ENCODE data around the gene RRP8.
A peak's percentile ranks its signal among the peaks of the same experiment; 100 is the strongest.

Gene RRP8

DNA sequence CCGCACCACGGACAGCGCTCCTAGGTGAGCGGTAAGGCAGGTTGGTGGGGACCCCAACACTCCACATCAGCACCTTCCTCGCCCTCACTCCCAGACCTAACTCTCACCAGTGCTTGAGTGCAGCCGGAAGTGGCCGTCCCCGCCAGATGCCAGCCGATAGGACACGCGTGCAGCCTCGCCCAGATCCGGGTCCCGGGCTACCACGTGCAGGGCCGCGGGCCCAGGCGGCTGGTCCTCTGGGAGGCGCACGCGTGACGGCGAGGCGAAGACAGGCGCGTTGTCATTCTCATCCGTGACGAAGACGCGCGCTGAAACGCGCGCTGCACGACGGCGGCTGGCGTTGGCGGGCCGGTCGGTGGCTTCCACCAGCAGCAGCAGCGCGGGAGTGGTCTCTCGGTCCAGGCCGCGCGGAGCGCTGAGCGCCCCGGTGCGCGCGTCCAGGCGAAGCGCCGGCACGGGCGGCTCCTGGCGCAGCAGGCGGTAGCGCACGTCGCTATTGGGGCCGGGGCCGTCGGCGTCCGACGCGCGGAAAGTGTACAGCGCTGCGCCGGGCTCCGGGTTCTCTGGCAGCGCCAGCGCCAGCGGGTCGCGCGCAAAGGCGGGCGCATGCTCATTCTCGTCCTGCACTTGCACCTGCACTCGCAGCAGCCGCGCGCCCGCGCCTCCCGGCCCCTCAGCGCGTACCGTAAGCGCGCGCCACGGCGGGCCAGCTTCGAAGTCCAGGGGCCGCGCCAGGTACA, 26.6 kb upstream of the RRP8 start:
- no peak for TF ChIP-seq NFIC (IDR thresholded peaks at IDR 0.05)
- no peak for TF ChIP-seq TEAD4 (IDR thresholded peaks at IDR 0.05)
- TF ChIP-seq, protein P1, sequence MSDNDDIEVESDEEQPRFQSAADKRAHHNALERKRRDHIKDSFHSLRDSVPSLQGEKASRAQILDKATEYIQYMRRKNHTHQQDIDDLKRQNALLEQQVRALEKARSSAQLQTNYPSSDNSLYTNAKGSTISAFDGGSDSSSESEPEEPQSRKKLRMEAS (IDR thresholded peaks at IDR 0.05) = peak; percentile 67
- TF ChIP-seq RAD21 (IDR thresholded peaks at IDR 0.05; ENCODE audit: low read depth) = no peak
- no peak for TF ChIP-seq TCF12 (IDR thresholded peaks at IDR 0.05; ENCODE audit: low read depth)
- no peak for TF ChIP-seq EP300 (IDR thresholded peaks at IDR 0.05; ENCODE audit: borderline replicate concordance)
- TF ChIP-seq CEBPB (IDR thresholded peaks at IDR 0.05) = no peak
- TF ChIP-seq ZBTB7A (IDR thresholded peaks at IDR 0.05; ENCODE audit: low read depth) = no peak
- TF ChIP-seq TAF1 (IDR thresholded peaks at IDR 0.05; ENCODE audit: low read depth) = no peak
- TF ChIP-seq, protein P2, sequence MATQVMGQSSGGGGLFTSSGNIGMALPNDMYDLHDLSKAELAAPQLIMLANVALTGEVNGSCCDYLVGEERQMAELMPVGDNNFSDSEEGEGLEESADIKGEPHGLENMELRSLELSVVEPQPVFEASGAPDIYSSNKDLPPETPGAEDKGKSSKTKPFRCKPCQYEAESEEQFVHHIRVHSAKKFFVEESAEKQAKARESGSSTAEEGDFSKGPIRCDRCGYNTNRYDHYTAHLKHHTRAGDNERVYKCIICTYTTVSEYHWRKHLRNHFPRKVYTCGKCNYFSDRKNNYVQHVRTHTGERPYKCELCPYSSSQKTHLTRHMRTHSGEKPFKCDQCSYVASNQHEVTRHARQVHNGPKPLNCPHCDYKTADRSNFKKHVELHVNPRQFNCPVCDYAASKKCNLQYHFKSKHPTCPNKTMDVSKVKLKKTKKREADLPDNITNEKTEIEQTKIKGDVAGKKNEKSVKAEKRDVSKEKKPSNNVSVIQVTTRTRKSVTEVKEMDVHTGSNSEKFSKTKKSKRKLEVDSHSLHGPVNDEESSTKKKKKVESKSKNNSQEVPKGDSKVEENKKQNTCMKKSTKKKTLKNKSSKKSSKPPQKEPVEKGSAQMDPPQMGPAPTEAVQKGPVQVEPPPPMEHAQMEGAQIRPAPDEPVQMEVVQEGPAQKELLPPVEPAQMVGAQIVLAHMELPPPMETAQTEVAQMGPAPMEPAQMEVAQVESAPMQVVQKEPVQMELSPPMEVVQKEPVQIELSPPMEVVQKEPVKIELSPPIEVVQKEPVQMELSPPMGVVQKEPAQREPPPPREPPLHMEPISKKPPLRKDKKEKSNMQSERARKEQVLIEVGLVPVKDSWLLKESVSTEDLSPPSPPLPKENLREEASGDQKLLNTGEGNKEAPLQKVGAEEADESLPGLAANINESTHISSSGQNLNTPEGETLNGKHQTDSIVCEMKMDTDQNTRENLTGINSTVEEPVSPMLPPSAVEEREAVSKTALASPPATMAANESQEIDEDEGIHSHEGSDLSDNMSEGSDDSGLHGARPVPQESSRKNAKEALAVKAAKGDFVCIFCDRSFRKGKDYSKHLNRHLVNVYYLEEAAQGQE (IDR thresholded peaks at IDR 0.05; ENCODE audit: low read depth) = peak; percentile 71
- TF ChIP-seq EGR1 (IDR thresholded peaks at IDR 0.05) = no peak

DNA sequence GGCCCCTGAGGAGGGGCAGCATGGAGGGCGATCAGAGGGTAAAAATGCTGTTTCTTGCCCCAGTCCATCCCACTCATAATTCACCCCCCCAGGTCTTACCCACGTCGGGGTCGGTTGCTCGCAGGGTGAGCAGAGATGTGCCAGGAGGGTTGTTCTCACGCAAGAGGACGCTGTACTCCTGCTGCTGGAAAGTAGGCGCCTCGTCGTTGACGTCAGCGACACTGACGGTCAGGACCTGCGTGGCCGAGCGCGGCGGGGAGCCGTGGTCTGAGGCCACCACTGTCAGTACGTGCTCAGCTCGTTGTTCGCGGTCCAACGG, 26.1 kb upstream of the RRP8 start:
- TF ChIP-seq, protein P1 (IDR thresholded peaks at IDR 0.05) = no peak
- no peak for TF ChIP-seq CREB1 (IDR thresholded peaks at IDR 0.05; ENCODE audit: low read depth)
- TF ChIP-seq, protein P2 (IDR thresholded peaks at IDR 0.05; ENCODE audit: low read depth) = no peak
- no peak for TF ChIP-seq EGR1 (IDR thresholded peaks at IDR 0.05)

DNA sequence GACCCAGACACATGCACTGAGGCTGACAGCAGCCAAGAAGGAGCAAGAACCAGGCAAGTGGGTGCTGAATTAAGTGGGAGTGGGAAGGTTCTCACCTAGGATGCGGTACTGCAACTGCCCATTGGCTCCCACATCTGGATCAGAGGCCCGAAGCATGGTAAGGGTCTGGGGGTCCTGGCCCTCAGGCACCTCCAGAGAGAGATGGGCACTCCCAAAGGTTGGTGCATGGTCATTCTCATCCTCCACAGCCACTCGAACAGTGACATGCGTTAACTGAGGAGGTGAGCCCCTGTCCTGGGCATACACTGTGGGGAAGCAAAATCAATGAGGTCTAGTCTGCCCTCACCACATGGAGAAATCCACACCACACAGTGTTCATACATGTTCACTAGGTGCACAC, 25.1 kb upstream of the RRP8 start:
- TF ChIP-seq ZBTB7A (IDR thresholded peaks at IDR 0.05; ENCODE audit: low read depth) = no peak
- TF ChIP-seq EP300 (IDR thresholded peaks at IDR 0.05; ENCODE audit: borderline replicate concordance) = no peak
- no peak for TF ChIP-seq CEBPB (IDR thresholded peaks at IDR 0.05)
- TF ChIP-seq NFIC (IDR thresholded peaks at IDR 0.05) = no peak
- TF ChIP-seq, protein P2 (IDR thresholded peaks at IDR 0.05; ENCODE audit: low read depth) = no peak
- TF ChIP-seq TCF12 (IDR thresholded peaks at IDR 0.05; ENCODE audit: low read depth) = no peak
- TF ChIP-seq YY1 (IDR thresholded peaks at IDR 0.05; ENCODE audit: low read depth) = no peak
- no peak for TF ChIP-seq TAF1 (IDR thresholded peaks at IDR 0.05; ENCODE audit: low read depth)
- TF ChIP-seq, protein P3, sequence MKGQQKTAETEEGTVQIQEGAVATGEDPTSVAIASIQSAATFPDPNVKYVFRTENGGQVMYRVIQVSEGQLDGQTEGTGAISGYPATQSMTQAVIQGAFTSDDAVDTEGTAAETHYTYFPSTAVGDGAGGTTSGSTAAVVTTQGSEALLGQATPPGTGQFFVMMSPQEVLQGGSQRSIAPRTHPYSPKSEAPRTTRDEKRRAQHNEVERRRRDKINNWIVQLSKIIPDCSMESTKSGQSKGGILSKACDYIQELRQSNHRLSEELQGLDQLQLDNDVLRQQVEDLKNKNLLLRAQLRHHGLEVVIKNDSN (IDR thresholded peaks at IDR 0.05) = no peak
- TF ChIP-seq TEAD4 (IDR thresholded peaks at IDR 0.05) = no peak
- TF ChIP-seq, protein P1 (IDR thresholded peaks at IDR 0.05) = no peak

DNA sequence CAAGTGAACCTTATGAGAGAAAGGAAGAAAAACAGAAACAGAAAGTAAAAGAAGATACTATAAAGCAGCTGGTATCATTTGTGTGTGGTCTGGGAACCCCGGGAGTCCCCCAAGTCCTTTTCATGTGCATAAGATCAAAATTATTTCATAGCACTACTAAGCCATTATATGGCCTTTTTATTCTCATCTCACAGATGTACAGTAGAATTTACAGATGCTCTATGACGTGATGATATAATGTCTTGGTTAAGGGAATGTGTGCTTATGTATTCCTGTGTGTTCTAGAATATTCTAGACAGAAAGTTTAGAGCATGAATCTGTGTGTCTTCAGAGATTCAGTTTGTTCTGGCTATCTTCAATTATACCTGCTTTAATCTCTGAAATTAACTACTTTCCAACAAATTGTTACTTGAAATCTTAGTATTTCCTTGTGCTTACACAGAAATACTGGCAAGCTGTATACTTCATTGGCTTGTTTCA, 24.4 kb upstream of the RRP8 start:
- TF ChIP-seq EP300 (IDR thresholded peaks at IDR 0.05; ENCODE audit: borderline replicate concordance) (no peak), TCF12 (IDR thresholded peaks at IDR 0.05; ENCODE audit: low read depth) (no peak), EGR1 (IDR thresholded peaks at IDR 0.05) (no peak), ZBTB7A (IDR thresholded peaks at IDR 0.05; ENCODE audit: low read depth) (no peak), YY1 (IDR thresholded peaks at IDR 0.05; ENCODE audit: low read depth) (no peak), NFIC (IDR thresholded peaks at IDR 0.05) (no peak), FOXM1 (IDR thresholded peaks at IDR 0.05; ENCODE audit: borderline replicate concordance, low read depth) (no peak), TEAD4 (IDR thresholded peaks at IDR 0.05) (no peak), TAF1 (IDR thresholded peaks at IDR 0.05; ENCODE audit: low read depth) (no peak), CEBPB (IDR thresholded peaks at IDR 0.05) (no peak), RAD21 (IDR thresholded peaks at IDR 0.05; ENCODE audit: low read depth) (no peak), CREB1 (IDR thresholded peaks at IDR 0.05; ENCODE audit: low read depth) (no peak)
- TF ChIP-seq, protein P1 (IDR thresholded peaks at IDR 0.05) = no peak
- TF ChIP-seq, protein P3 (IDR thresholded peaks at IDR 0.05) = no peak
- TF ChIP-seq, protein P2 (IDR thresholded peaks at IDR 0.05; ENCODE audit: low read depth) = no peak

All from Ishikawa (cell line).